Pancreas (tissue), 10 donors: ENCODE data around the gene DLG2. TPM values are rescaled to one million over a fixed set of nuclear protein-coding genes. Genes with fewer than 3 reads are reported as not detected.

ENCODE experiments used
- ATAC-seq, 4 donors: fragments of 200-7000 bp; cut with Tn5 transposase; one replicate each; pipeline versions ENCODE4 v1.8.0 to v1.9.1; 2020; ENCODE audit warnings: mild to moderate bottlenecking in 4 of 4, moderate library complexity in 4 of 4
- DNase-seq, 6 donors: peaks; one replicate each; pipeline ENCODE4 v3.0.0-alpha.2; 2020
- FAIRE-seq: peaks from 2 replicates; lab custom pipeline; 2012; peaks lifted over from hg19 to GRCh38; lab: Jason Lieb, UNC
- H3K27ac ChIP-seq, 4 donors: fragments of 200-600 bp; sonication (generic); 1 replicate in 3 of 4; 2 replicates in 1 of 4; pipeline versions ENCODE4 v1.5.0 to v1.8.0; 2020
- H3K27me3 ChIP-seq, 4 donors: fragments of 200-600 bp; one replicate each; pipeline ENCODE4 v1.8.0; 2021
- H3K36me3 ChIP-seq, 3 donors: fragments of 200-600 bp; sonication (generic) in 1 of 3; one replicate each; pipeline versions ENCODE4 v1.5.0 to v1.8.0; 2020 to 2021
- H3K4me1 ChIP-seq, 3 donors: fragments of 200-600 bp; one replicate each; pipeline ENCODE4 v1.8.0; 2021
- H3K4me3 ChIP-seq, 4 donors: fragments of 200-600 bp; sonication (generic) in 2 of 4; one replicate each; pipeline versions ENCODE4 v1.5.0 to v1.8.0; 2020 to 2021
- H3K9me3 ChIP-seq, 4 donors: fragments of 200-600 bp; one replicate each; pipeline ENCODE4 v1.8.0; 2021
- WGBS, 2 donors: extraction: QIAGEN DNeasy Blood & Tissue Kit; methylation state at CpG; one replicate each; pipeline ENCODE4 v1.1.7; 2013; 5-methylcytosine and 5-hydroxymethylcytosine counted together
- intact Hi-C, 3 donors: fragments of 100-400 bp; cut with DNase I; formaldehyde crosslinking; loops; one replicate each; pipeline versions ENCODE4 v1.11.1 to v1.14.2; 2022
- polyA plus RNA-seq, 2 donors: library from polyadenylated mRNA; stranded (reverse); fragments of 200-250 nt; gene quantifications; one replicate each; pipeline ENCODE4 v1.2.3, GENCODE V29; 2013
- total RNA-seq, 6 donors: library from RNA; stranded (reverse); fragmentation: NEBNext Ultra II Directional in 4 of 6; extraction: Animal tissue kit (Norgen Biotek cat#: 25700) in 4 of 6; gene quantifications; one replicate each; pipeline versions ENCODE4 v1.2.1 to v1.2.4, GENCODE V29; 2021 to 2023
- TF ChIP-seq, protein P1 (sequence below), 4 donors: fragments of 200-600 bp; sonication (generic) in 3 of 4; IDR thresholded peaks; one replicate each; pipeline versions ENCODE4 v1.5.0 to v1.8.0; 2021; ENCODE audit warnings: antibody characterized with exemption in 4 of 4
- donor health status: healthy with polysubstance abuse.
- donor health status: DM: no; HTN: no; CAD: no; lungs with moderate emphysema.
- donor health status: DM: no; HTN: no; CAD: no.
- donor health status: control.
- donor health status: control.
- donor health status: Bipolar disorder and iron deficiency.
- donor health status: DM: yes; HTN: yes; CAD: no.
- donor health status: DM: no; HTN: no; CAD: no.
- donor health status: DM: no; HTN: no; CAD: no.
- donor health status: DM: yes; HTN: yes; CAD: no.

DLG2 gene
- total and polyA plus RNA-seq, 8 donors, result 1.2 to 5.4 (median 3.6) TPM

DNA sequence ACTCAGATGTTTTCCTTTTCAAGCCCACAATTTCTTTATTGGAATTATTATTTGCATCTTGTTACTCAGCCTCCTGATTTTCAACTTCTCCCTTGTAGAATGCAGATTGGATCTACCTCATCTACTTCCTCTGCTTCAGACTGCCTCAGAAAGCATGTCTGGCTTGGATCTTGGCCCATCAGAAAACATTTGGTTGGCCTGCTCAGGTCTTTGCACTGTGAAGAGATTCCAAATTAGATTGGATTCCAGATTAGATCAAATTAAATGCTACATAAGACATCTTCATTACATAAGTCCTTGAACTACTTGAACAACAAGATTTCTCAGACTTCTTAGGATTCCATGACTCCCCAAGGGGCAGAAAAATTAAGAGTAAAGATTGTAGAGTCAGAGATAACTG lies 358.0 kb downstream of the DLG2 start:
- intact Hi-C loops, result no loop called here
- Histone ChIP-seq H3K9me3 (no peaks in the 10 kb centered on the region), H3K27me3 (no peaks in the 10 kb centered on the region), H3K4me1 (no peaks in the 10 kb centered on the region), H3K27ac (no peak overlapping the region), H3K4me3 (no peak overlapping the region), H3K36me3 (no peaks in the 10 kb centered on the region)
- DNase-seq, result no peak
- no peak for ATAC-seq
- TF ChIP-seq, protein P1, sequence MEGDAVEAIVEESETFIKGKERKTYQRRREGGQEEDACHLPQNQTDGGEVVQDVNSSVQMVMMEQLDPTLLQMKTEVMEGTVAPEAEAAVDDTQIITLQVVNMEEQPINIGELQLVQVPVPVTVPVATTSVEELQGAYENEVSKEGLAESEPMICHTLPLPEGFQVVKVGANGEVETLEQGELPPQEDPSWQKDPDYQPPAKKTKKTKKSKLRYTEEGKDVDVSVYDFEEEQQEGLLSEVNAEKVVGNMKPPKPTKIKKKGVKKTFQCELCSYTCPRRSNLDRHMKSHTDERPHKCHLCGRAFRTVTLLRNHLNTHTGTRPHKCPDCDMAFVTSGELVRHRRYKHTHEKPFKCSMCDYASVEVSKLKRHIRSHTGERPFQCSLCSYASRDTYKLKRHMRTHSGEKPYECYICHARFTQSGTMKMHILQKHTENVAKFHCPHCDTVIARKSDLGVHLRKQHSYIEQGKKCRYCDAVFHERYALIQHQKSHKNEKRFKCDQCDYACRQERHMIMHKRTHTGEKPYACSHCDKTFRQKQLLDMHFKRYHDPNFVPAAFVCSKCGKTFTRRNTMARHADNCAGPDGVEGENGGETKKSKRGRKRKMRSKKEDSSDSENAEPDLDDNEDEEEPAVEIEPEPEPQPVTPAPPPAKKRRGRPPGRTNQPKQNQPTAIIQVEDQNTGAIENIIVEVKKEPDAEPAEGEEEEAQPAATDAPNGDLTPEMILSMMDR (IDR thresholded peaks at IDR 0.05), result no peak
- FAIRE-seq, result no peak

- Histone ChIP-seq H3K4me1 (no peaks in the 10 kb centered on the region), H3K4me3 (no peak overlapping the region), H3K27me3 (no peaks in the 10 kb centered on the region), H3K9me3 (no peaks in the 10 kb centered on the region), H3K27ac (no peak overlapping the region), H3K36me3 (no peaks in the 10 kb centered on the region)
- WGBS, 2 donors, result 85 to 90% methylated on average over 1 of the region's 1 CpG
- FAIRE-seq (no peak), DNase-seq (no peak), ATAC-seq (no peak)
- intact Hi-C loops, result no loop called here
- TF ChIP-seq, protein P1 (IDR thresholded peaks at IDR 0.05), result no peak
Observed at GRCh38 chr11:85266646-85267045, 360.5 kb downstream of the DLG2 start.

DNA sequence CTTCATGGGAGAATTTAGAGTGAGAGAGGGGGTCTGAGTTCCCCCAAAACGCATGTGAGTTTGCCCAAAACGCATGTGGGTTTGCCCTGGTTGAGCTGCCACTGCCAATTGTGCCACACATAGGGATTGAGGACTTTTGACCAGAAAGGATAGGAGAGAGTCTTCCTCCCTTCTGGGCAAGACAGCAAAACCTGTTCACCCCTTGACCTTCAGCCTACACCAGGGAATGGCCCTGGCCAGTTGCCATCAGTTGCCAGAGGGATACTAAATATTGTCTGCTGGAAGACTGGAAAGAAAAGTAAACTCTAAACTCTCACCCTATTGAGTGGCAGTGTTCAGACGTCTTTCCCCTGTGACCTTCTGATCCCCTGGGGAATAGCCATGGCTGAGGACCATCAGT lies 363.8 kb downstream of the DLG2 start:
- ATAC-seq, result no peak
- intact Hi-C loops, result no loop called here
- no peaks in the 10 kb centered on the region for H3K9me3 ChIP-seq

DNA sequence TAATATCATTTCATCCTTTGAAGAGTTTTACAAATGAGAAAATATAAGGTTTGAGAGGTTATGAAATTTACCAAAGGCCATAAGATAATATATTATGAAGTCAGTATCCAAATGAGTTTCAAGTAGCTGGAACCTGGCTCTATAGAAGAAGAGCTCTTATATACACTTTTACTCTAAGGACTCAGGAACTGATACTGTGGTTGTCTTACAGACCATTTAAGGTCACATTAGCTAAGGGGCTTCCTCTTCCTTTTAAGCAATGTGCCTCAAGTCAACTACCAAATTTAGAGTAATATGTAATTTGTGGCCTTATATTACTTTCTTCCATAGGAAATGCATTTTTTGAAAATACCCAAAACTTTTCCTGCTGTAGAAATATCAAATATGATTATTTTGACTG lies 369.3 kb downstream of the DLG2 start:
- no peaks in the 10 kb centered on the region for H3K27me3 ChIP-seq
- ATAC-seq (no peak), FAIRE-seq (no peak), DNase-seq (no peak)
- H3K36me3 ChIP-seq, result no peaks in the 10 kb centered on the region
- TF ChIP-seq, protein P1 (IDR thresholded peaks at IDR 0.05), result no peak
- no peaks in the 10 kb centered on the region for H3K4me1 ChIP-seq
- no peaks in the 10 kb centered on the region for H3K9me3 ChIP-seq
- no peak overlapping the region for H3K27ac ChIP-seq
- no peak overlapping the region for H3K4me3 ChIP-seq
- intact Hi-C loops, result no loop called here

More for the DNA sequence above, 363.8 kb downstream of the DLG2 start:
- TF ChIP-seq, protein P1 (IDR thresholded peaks at IDR 0.05), result no peak
- Histone ChIP-seq H3K36me3 (no peaks in the 10 kb centered on the region), H3K4me1 (no peaks in the 10 kb centered on the region), H3K27me3 (no peaks in the 10 kb centered on the region), H3K27ac (no peak overlapping the region), H3K4me3 (no peak overlapping the region)
- FAIRE-seq (no peak), DNase-seq (no peak)
- 62 to 70% methylated on average over 3 of the region's 3 CpGs for WGBS, 2 donors

DNA sequence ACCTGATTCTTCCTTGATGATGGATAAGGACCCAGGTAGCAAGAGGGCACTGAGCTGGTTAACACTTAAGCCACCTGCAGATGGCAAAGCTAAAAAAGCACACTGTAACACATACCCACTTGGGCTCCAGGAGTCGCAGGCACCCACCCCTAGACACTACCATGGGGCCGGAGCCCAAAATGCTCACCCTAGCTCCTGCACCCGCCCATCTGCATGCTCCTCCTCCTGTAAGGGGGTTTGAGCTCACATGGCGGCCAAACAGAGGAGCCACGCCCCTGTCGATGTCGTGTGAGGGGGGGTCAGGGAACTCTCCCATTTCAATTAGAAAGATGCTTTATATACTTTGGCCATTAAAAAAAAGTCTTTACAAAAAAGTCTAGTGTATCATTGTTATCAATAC lies 370.7 kb downstream of the DLG2 start:
- no peaks in the 10 kb centered on the region for H3K36me3 ChIP-seq
- ATAC-seq (no peak), FAIRE-seq (no peak), DNase-seq (no peak)
- TF ChIP-seq, protein P1 (IDR thresholded peaks at IDR 0.05), result no peak
- no peaks in the 10 kb centered on the region for H3K27me3 ChIP-seq
- H3K9me3 ChIP-seq, result no peaks in the 10 kb centered on the region
- WGBS, 2 donors, result 92 to 96% methylated on average over 7 of the region's 7 CpGs
- intact Hi-C loops, result no loop called here
- no peaks in the 10 kb centered on the region for H3K4me1 ChIP-seq
- H3K4me3 ChIP-seq, result no peak overlapping the region
- H3K27ac ChIP-seq, result no peak overlapping the region
